Left ventricle myocardium inferior (tissue), 1 donor: ENCODE measurements around the gene BET1. TPM values are rescaled to one million over a fixed set of nuclear protein-coding genes. Genes with fewer than 3 reads are reported as not detected.

ENCODE experiments used
- DNase-seq: peaks from one replicate; pipeline ENCODE4 v3.0.0-alpha.2; 2020
- H3K27ac ChIP-seq: fragments of 200-600 bp; replicated peaks from 2 replicates; pipeline ENCODE4 v1.8.0; 2021
- H3K27me3 ChIP-seq: fragments of 200-600 bp; 2 replicates; pipeline ENCODE4 v1.8.0; 2021; ENCODE audit warnings: low read depth
- H3K36me3 ChIP-seq: fragments of 200-600 bp; 2 replicates; pipeline ENCODE4 v1.8.0; 2021
- H3K4me1 ChIP-seq: fragments of 200-600 bp; 2 replicates; pipeline ENCODE4 v1.8.0; 2021
- H3K4me3 ChIP-seq: fragments of 200-600 bp; 2 replicates; pipeline ENCODE4 v1.8.0; 2021; ENCODE audit warnings: mild to moderate bottlenecking, moderate library complexity
- H3K9me3 ChIP-seq: fragments of 200-600 bp; replicated peaks from 2 replicates; pipeline ENCODE4 v1.8.0; 2021
- CTCF ChIP-seq: fragments of 200-600 bp; IDR thresholded peaks from 2 replicates; pipeline ENCODE4 v1.8.0; 2021; ENCODE audit warnings: antibody characterized with exemption, mild to moderate bottlenecking, borderline replicate concordance
- intact Hi-C: fragments of 100-400 bp; cut with micrococcal nuclease; formaldehyde crosslinking; loops from one replicate; pipeline ENCODE4 v1.11.0; 2022
- total RNA-seq: library from RNA; stranded (reverse); fragmentation: NEBNext Ultra II Directional; extraction: Animal tissue kit (Norgen Biotek cat#: 25700); gene quantifications from one replicate; pipeline ENCODE4 v1.2.1, GENCODE V29; 2021
- donor health status: DM: no; HTN: yes; CAD: no; lungs with severe emphysema.

Gene BET1
- total RNA-seq, 1 donor from 2014 or later = 14.5 TPM

GRCh38 chr7:93958651-93959050, 45.5 kb downstream of the BET1 start:
- no peak overlapping the region for H3K27ac ChIP-seq
- intact Hi-C loops = no loop called here
- H3K9me3 ChIP-seq = no peaks in the 10 kb centered on the region

GRCh38 chr7:93958216-93958615, 45.9 kb downstream of the BET1 start:
- no peak overlapping the region for H3K4me3 ChIP-seq
- no peak for DNase-seq
- intact Hi-C loops = no loop called here
- H3K27me3 ChIP-seq = no peaks in the 10 kb centered on the region
- TF ChIP-seq CTCF = no peak
- H3K4me1 ChIP-seq = no peaks in the 10 kb centered on the region
- H3K9me3 ChIP-seq = no peaks in the 10 kb centered on the region
- H3K36me3 ChIP-seq = no peaks in the 10 kb centered on the region
- H3K27ac ChIP-seq = no peak overlapping the region

More at GRCh38 chr7:93958651-93959050, 45.5 kb downstream of the BET1 start:
- no peaks in the 10 kb centered on the region for H3K27me3 ChIP-seq
- DNase-seq = no peak
- no peak overlapping the region for H3K4me3 ChIP-seq
- H3K36me3 ChIP-seq = no peaks in the 10 kb centered on the region
- no peaks in the 10 kb centered on the region for H3K4me1 ChIP-seq
- TF ChIP-seq CTCF = no peak

GRCh38 chr7:93957767-93958166, 46.4 kb downstream of the BET1 start:
- no peaks in the 10 kb centered on the region for H3K27me3 ChIP-seq
- H3K27ac ChIP-seq = no peak overlapping the region
- H3K36me3 ChIP-seq = no peaks in the 10 kb centered on the region
- H3K9me3 ChIP-seq = no peaks in the 10 kb centered on the region
- intact Hi-C loops = no loop called here
- DNase-seq = no peak
- H3K4me3 ChIP-seq = no peak overlapping the region
- TF ChIP-seq CTCF = no peak
- H3K4me1 ChIP-seq = no peaks in the 10 kb centered on the region

GRCh38 chr7:93955304-93955703, 48.9 kb downstream of the BET1 start:
- Histone ChIP-seq H3K9me3 (no peaks in the 10 kb centered on the region), H3K4me3 (no peak overlapping the region), H3K4me1 (no peaks in the 10 kb centered on the region), H3K36me3 (no peaks in the 10 kb centered on the region), H3K27me3 (no peaks in the 10 kb centered on the region), H3K27ac (no peak overlapping the region)
- TF ChIP-seq CTCF = no peak
- intact Hi-C loops = no loop called here
- no peak for DNase-seq

GRCh38 chr7:93949423-93949822, 54.7 kb downstream of the BET1 start:
- no peaks in the 10 kb centered on the region for H3K36me3 ChIP-seq
- peak overlapping the region; percentile 13 for H3K27ac ChIP-seq
- H3K4me3 ChIP-seq = no peak overlapping the region
- H3K9me3 ChIP-seq = no peaks in the 10 kb centered on the region
- DNase-seq = no peak
- H3K4me1 ChIP-seq = peaks cover 25% of the 10 kb centered on the region
- no peak for TF ChIP-seq CTCF
- H3K27me3 ChIP-seq = no peaks in the 10 kb centered on the region
- intact Hi-C loops = no loop called here

GRCh38 chr7:93948873-93949272, 55.3 kb downstream of the BET1 start:
- no peak overlapping the region for H3K4me3 ChIP-seq
- peaks cover 31% of the 10 kb centered on the region for H3K4me1 ChIP-seq
- TF ChIP-seq CTCF = no peak
- H3K36me3 ChIP-seq = no peaks in the 10 kb centered on the region
- no peak for DNase-seq
- no peaks in the 10 kb centered on the region for H3K27me3 ChIP-seq
- H3K27ac ChIP-seq = peak overlapping the region; percentile 13
- intact Hi-C loops = no loop called here
- H3K9me3 ChIP-seq = no peaks in the 10 kb centered on the region
